Germinal center (tissue), 1 donor: ENCODE measurements around the gene TVP23A.

Experiments used
- DNase-seq: peaks from one replicate; pipeline ENCODE4 v3.0.0; 2012; ENCODE audit warnings: mixed read lengths, low spot score

The TVP23A gene

DNA sequence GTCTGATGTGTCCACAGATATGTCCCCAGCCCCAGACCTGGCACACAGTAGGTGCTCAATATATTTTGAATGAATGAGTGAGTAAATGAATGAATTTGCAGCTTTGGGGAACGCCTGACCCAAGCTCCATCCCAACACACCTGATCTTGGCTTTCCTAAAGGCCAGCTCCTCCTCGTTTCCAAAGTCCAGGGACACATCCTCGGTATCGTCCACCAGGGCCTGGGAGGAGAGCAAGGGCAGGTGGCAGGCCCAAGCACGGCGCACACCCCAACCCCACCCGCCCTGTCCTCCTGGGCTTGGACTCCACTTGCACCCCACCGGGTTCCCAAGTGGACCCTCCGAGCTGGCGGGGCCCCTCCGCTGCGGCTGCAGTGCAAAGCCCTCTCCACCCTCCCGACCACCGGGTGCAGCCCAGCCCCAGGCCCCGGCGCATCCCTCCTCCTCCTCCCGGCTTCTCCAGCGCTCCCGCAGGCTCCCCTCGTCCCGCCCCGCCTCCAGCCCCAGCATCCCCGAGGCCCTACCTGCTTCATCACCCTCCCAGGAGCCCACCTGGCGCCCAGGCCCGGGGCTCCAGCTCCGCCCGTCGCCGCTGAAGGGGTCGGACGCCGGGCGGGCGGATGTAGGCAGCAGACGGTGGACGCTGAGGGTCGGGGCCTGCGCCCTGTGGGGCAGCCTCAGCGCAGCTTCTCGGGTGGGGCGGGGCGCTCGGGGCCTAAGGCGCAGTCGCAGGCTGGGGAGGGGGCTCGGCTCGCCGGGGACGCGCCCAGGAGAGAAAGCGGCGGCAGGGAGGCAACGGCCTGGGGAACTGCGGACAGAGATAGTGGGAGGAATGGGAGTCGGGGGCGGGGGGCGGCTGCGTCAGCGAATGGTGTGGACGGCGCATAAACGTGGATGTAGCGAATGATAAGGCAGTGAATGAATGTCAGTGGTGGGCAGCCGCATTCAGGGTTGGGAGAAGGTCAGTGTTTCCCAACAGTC, at the start of gene TVP23A:
TSS of gene TVP23A (minus strand) at position 832 of the 979 bp plus-strand sequence. CDS start at position 531, 301 bp downstream.
- no peak for DNase-seq

DNA sequence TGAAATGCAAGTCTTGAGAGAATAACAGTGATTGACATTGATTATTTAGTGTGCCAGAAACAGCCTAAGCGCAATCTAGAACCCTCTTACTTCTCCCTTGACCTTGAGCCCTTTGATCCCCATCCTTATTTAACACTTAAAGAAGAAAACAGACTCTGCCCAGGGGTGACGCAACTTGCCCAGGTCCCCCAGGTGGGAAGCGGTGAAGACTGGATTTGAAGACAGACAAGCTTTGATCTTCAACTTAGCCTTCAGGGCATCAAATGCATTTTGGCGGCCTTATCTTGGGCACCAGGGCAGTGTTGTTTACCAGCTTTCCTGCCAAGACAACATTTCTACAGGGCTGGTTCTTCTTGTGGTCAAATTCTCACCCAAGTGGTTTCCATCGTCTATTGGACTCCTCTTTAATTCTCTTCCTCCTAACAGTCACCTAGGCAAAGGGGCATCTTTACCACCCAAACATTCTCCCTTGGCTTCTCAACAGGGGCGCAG, 49.6 kb upstream of the TVP23A start:
- no peak for DNase-seq

DNA sequence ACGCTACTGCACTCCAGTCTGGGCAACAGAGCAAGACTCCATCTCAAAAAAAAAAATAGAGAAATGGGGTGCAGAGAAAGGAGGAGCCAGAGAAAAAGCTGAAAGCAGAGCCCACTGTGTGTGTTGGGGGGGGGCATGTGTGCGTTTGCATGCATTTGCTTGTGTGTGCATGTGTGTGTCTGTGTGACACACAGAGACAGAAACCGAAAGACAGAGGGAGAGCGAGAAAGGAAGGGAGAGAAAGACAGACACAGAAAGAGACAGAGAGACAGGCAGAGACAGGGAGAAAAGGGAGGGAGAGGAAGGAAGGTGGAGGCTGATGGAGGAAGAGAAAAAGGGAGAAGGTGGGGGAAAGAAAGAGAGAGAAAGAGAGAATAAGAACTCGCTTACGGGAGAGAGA, 48.6 kb upstream of the TVP23A start:
- no peak for DNase-seq

DNA sequence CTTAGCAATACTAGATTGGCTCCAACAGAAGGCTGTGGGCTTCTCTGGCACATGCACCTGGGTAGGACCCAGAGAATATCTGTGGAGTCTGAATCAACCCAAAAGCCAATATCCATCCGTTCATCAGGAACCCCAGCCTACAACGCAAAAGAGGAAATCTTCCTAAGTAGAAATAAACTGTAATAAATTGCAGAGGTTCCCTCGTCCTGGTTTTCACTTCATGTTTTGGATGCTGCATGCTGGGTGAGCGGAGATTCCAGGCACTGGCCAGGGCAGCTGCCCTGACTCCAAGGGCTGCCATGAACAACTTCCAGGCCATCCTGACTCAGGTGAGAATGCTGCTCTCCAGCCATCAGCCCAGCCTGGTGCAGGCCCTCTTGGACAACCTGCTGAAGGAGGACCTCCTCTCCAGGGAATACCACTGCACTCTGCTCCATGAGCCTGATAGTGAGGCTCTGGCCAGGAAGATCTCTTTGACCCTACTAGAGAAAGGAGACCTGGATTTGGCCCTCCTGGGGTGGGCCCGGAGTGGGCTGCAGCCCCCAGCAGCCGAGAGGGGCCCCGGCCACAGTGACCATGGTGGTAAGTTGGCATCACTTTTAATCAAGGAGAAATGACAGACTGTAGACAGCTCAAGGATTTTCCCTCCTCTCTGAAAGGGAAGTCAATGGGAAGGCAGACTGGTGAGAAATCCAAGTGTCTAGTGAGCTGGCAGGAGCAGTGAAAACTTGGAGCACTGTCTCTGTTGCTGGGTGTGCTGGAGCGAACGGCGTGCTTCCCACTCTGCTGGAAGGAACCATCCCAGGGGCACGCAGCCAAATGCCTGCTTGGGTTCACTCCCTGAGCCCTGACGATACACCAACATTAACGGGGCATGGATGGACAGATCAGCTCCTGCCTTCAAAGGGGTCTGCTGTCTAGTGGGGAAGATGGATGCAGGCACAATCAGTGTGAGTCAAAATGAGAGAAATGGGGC, 47.7 kb upstream of the TVP23A start:
- no peak for DNase-seq

DNA sequence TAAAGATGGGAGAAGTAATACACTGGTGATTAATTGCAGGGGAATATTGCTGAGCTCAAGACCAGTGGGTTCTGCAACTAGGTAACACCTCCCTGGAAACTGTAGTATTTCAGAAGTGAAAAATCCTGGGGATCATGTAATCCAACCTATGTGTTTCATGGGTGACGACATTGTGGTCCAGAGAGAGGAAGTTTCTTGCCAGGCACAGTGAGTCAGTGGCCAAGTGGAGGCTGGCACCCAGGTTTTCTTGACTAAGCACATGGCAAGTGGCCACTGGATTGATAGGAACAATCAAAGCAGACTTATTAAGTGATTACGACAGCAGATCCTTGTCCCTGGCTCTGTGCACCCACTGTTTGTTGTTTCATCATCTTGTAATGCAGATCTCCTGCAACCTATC, 43.8 kb upstream of the TVP23A start:
- DNase-seq = no peak

DNA sequence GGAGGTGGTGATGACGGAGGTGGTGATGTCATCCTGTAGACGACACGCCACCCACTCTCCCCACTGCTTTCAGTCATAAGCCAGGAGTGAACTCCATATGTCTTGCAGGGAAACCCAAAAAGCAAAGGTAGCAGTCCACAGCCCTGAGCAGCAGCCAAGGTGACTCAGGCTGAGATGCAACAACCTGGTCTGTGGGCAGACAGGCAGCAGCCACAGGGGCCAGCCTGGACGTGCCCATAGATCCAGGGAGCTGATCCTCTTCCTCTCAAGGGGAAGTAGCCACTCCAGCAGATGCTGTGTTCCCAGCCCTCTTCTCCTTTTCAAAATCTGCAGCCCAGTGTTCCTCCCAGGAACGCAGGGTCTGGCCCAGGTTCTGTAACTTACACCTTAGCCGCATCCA, 41.1 kb upstream of the TVP23A start:
- no peak for DNase-seq

DNA sequence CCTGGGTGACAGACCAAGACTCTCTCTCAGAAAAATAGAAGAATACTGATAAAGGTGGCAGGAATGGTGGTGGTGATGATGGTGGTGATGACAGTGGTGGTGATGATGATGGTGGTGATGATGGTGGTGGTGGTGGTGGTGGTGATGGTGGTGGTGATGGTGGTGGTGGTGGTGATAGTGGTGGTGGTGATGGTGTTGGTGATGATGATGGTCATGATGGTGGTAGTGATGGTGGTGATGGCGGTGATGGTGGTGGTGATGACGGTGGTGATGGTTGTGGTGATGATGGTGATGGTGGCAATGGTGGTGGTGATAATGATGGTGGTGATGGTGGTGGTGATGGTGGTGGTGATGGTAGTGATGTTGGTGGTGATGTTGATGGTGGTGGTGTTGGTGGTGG, 40.4 kb upstream of the TVP23A start:
- no peak for DNase-seq

DNA sequence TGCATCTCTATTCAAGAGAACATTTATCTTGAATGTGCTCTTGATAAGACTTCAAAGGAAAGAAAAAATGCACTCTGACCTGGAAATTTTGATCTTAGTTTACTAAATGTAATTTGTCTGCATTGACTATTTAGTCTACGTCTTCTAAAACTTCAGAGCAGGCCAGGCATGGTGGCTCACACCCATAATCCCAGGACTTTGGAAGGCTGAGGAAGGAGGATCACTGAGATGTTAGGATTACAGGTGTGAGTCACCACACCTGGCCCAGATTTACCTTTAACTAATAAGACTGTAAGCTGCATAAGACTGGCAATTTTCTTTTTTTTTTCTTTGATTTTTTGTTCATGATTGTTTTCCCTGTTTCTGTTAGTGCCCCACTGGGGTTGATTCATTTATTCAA, 39.6 kb upstream of the TVP23A start:
- no peak for DNase-seq

DNA sequence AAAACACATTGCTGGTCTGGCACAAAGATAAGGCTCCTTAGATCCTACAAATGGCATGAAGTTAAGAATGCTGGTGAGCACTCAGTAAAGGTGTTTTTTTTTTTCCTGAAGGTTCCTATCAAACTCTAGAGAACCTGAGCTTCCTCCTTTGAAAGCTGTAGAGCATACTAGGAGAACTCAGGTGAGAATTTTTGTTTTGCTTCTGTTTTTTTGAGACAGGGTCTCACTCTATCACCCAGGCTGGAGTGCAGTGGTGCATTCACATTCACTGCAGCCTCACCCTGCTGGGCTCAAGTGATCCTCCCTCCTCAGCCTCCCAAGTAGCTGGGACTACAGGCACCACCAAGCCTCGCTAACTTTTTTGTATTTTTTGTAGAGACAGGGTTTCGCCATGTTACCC, 37.4 kb upstream of the TVP23A start:
- no peak for DNase-seq

DNA sequence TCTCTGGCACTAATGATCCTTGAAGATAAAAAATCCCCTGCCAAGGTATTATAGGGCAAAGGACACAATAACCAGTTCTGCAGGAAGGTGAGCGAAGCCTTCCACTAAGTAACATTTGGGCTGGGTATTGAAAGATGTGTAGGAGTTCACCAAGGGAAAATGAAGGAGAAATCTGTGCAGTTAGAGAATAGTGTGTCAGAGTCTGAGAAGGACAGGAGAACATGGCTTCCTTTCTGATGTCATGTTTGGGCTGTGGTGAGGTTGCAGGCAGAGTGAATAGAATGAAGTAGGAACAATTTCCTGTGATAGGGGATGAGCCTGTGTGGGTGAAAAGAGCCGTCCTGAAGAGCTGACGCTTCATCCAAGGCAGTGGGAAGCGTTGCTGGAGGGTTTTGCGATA, 34.4 kb upstream of the TVP23A start:
- no peak for DNase-seq

DNA sequence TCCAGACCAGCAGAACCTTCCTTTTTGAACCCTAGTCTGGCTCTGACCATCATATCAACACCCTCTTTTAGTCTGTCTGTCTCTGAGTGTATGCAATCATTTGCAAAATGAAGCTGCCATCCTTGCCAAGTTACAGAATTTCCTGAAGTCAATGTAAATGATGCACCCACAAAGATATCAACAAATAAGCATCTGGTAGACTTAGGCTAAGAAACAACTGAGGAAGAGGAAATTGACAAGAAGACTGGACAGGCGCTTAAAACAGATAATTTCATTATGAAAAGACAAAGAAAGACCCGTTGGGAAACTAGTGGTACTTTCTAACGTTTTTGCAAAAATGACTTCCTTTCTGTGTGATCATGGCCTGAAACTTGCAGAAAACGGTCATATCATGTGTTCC, 33.7 kb upstream of the TVP23A start:
- DNase-seq = no peak

DNA sequence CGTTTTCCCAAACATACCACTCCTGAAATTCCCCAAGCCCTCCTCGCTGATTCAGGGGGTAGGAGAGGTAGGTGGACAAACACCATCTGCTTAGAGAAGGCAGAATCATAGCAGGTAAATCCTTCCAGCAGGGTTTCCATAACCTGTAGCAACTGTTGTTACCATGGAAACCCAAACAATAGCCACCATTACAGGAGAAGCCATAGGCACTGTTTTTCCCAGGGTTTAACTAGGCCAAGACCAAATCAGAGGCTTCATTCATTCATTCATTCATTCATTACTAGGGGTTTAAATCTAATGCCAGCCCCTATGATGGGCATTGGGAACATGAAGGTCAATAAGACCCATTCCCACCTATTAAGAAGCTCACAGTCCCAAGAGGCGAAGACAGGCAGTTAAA, 32.9 kb upstream of the TVP23A start:
- DNase-seq = no peak

DNA sequence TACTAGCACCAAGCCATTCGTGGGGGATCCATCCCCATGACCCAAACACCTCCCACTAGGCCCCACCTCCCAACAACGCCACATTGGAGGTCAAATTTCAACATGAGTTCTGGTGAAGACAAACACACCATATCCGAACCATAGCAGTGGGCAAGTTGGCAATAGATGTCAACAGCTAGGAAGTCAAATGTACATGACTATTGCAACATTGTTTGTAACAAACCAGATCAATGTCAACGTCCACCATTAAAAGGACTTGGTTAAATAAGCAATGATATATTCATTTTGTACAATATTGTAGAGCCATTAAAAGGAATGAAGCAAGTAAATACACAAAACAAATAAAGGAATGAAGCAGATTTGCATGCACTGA, 31.9 kb upstream of the TVP23A start:
- no peak for DNase-seq

DNA sequence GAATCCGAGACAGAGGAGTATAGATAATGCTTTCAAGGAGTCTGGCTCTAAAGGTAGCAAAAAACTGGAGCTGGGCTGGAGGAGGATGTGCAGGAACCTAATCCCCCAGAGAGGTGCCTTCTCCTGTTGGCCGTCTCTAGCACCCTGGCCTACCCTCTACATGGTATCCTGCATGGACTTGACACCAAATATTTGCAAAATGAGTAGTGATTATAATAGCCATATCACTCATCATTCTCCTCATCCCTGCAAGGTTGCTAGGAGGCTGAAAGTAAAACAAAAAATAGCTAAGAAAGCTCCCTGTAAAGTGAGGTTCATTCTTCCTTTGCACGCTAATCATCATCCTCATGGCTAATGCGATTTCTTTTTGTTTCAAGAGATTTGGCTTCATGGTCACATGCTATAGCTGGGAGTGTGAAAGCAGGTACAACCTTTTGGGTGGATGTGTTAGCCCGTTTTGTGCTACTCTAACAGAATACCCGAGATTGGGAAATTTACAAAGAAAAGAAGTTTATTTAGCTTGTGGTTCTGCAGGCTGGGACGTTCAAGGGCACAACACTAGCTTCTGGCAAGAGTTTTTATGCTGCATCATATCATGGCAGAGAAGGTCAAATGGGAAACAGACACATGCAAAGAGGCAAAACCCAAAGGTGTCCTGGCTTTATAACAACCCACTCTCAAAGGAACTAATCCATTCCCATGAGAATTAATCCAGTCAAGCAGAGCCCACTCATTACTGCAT, 31.3 kb upstream of the TVP23A start:
- no peak for DNase-seq

DNA sequence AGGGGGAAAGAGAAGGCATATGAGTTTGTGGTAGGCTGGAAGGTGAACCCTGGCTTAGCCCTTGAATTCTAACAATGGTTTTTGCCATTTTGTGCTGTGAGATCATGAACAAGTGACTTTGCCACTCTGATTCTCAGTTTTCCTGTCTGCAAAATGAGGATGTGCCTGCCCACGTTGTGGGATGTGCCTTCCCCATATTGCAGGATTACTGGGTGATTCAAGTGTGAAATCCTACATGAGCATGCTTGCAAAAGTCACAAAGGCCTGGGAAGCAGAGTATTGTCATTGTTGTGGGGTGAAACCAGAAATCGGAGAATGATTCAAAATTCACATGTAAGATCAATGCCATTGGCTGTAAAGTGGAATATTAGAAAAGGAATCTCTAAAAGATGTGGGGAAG, 28.6 kb upstream of the TVP23A start:
- no peak for DNase-seq

DNA sequence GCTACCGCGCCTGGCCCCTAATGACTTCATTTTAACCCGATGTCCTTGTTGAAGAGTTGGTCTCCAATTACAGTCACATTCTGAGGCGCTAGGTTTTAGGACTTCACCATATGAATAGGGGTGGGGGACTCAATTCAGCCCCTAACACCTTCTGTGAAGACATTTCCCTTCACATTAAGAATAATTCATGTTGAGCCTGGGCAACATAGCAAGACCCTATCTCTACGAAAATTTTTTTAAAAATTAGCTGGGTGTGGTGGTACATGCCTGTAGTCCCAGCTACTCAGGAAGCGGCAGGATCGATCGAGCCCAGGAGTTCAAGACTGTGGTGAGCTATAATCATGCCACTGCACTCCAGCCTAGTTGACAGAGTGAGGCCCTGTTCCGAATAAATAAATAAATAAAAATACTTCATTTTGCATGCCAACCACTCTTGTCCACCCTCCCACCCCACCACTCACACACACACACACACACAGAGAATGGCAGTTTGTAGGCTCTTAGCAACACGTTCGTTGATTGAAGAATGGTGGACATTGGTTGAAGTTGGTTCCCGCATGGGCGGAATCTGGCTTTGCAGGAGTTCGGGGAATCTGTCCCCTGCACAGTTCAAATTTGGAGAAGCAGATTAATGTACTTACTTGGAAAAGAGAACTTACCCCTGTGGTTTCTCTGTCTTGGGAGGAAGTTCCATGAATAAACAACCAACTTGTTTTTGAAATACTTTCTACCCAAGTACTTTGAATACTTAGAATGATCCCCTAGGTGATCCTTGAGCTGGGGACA, 27.8 kb upstream of the TVP23A start:
- DNase-seq = no peak

DNA sequence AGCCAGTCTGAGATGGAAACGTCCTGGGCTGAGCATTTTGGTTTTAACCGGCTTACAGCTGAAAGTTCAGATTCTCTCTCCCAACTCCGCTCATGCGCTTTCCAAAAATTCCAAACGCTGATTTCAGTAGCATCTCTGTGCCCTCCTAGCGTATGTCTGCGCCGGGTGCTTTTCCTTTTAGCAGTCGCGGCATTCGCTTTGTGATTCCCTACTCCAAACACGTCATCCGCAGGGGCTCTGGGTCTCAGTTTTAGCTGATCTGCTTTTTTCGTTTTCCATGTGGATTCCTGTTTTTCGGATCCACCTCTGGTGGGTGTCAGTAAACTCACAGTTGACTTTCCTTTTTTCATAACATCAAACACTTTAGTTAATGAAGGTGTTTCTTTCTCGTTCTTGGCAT, 22.1 kb upstream of the TVP23A start:
- no peak for DNase-seq

DNA sequence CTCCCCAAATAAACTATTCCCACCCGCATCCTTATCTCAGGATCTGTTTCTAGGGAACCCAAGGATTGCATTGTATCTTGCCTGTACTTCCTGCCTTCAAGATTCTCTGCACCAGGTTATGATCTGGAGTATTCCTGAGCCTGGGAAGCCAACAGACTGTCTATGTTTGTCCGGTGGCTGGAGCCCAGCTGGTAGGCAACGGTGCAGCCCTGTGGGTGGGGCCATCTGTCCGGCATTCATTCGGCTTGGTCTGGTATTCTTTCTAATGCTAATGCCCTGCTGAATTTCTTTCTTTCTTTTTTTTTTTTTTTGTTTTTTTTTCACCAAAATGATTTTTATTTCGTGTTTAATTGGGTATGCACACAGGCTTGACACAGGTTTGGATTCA, 20.7 kb upstream of the TVP23A start:
- DNase-seq = no peak

DNA sequence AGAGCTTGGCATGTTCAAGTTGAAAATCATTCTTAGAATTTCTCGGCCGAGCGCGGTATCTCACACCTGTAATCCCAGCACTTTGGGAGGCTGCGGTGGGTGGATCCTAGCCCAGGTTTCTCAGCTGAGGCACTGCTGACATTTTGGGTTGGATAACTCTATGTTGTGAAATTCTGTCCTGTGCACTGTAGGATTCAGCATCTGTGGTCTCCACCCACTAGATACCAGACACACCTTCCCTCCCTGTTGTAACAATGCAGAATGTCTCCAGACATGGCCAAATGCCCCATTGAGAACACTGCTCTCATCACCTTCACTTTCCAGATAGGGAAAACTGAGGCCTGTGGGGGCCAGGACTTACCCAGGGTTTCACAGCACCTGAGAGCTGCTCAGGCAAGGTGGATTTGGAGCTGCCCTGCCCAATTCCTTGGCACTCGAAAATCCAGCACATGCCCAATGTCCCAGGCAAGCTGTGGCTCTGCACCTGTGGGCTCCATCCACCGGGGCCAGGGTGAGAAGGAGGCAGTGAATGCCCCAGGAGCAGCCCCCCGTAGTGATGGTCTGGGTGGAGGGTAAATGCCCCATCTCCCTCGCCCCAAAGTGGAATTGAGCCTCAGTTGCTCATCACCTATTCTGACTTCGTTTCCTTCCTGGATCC, 20.2 kb upstream of the TVP23A start:
- no peak for DNase-seq

DNA sequence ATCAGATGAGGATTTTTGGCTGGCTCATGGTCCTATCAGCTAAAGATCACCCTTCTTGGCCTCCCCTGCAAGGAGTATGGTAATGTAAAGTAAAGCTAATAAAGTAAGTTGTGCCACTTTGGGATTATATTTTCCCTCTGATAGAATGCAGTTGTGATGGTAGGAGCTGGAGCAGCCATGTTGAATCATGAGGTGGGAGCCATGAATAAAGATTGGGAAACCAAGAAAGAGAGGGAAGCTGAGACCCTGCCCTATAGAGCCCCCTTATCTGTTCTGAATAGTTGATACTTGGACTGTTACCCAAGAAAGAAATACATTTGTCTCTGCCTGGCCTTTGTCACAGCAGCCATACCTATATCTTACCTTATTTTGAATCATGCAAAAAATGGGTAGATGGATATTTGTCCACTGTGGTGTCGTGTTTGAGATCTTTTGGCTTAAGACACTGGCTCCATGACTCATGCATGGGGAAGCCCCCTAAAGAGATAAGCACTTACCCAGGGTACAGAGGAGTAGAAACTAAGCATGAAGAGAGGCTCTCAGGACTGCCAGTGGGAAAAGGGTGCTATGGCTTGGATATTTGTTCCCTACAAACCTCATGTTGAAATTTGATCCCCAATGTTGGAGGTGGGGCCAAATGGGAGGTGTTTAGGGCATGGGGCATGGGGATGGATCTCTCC, 17.7 kb upstream of the TVP23A start:
- no peak for DNase-seq
